K562 (cell line): Measurements from ENCODE around the gene ATP8B2. TPM values are rescaled to one million over a fixed set of nuclear protein-coding genes. Genes with fewer than 3 reads are reported as not detected.

Experiments used
- FOXK2 ChIP-seq, 2 experiments: fragments of 450-650 bp; IDR thresholded peaks in 1 of 2; conservative IDR thresholded peaks in 1 of 2; 2 replicates each; pipeline ENCODE4 v1.6.1; 2016; ENCODE audit warnings: low read depth in 2 of 2, mild to moderate bottlenecking in 1 of 2
- KAT2B ChIP-seq: IDR thresholded peaks from one replicate; pipeline ENCODE4 v1.6.1; 2012; ENCODE audit warnings: low read depth, mild to moderate bottlenecking, control low read depth, inconsistent platforms, low read length, moderate library complexity
- MTA2 ChIP-seq: fragments of 450-650 bp; IDR thresholded peaks from 2 replicates; pipeline ENCODE4 v1.6.1; 2016; ENCODE audit warnings: low read depth
- NRF1 ChIP-seq, 2 experiments: fragments of 450-650 bp; IDR thresholded peaks in 1 of 2; conservative IDR thresholded peaks in 1 of 2; 2 replicates each; pipeline ENCODE4 v1.6.1; 2014; ENCODE audit warnings: mild to moderate bottlenecking in 2 of 2
- PHTF2 ChIP-seq: fragments of 250-450 bp; sonication (Bioruptor Pico); IDR thresholded peaks from 2 replicates; pipeline ENCODE4 v1.5.0; 2021; ENCODE audit warnings: mild to moderate bottlenecking
- RBM14 ChIP-seq: fragments of 200-400 bp; formaldehyde crosslinking; IDR thresholded peaks from 2 replicates; pipeline ENCODE4 v1.6.1; 2018; ENCODE audit warnings: low read depth, mild to moderate bottlenecking, low read length, moderate library complexity, borderline replicate concordance; ENCODE audit not compliant: insufficient read depth
- RCOR1 ChIP-seq, 2 experiments: IDR thresholded peaks; 2 replicates each; pipeline ENCODE4 v1.6.1; 2012; ENCODE audit warnings: low read depth in 2 of 2, low read length in 2 of 2, borderline replicate concordance in 1 of 2, improper control_type of control experiment in 1 of 2
- SMARCA4 ChIP-seq: fragments of 450-650 bp; IDR thresholded peaks from 2 replicates; pipeline ENCODE4 v1.6.1; 2016
- SREBF2 ChIP-seq: sonication (generic); formaldehyde crosslinking; IDR thresholded peaks from 2 replicates; pipeline ENCODE4 v1.4.0; 2020; ENCODE audit warnings: mild to moderate bottlenecking, missing genetic modification reagents
- TAF15 ChIP-seq: fragments of 200-400 bp; formaldehyde crosslinking; IDR thresholded peaks from 2 replicates; pipeline ENCODE4 v1.6.1; 2017; ENCODE audit warnings: mild to moderate bottlenecking, low read depth, low read length, moderate library complexity
- ZNF124 ChIP-seq: sonication (generic); formaldehyde crosslinking; IDR thresholded peaks from 2 replicates; pipeline ENCODE4 v1.8.1; 2022; ENCODE audit warnings: missing genetic modification reagents
- ZNF143 ChIP-seq: sonication (generic); formaldehyde crosslinking; IDR thresholded peaks from 2 replicates; pipeline ENCODE4 v1.9.0; 2022; ENCODE audit warnings: mild to moderate bottlenecking, missing genetic modification reagents
- ZNF24 ChIP-seq: fragments of 450-650 bp; IDR thresholded peaks from 2 replicates; pipeline ENCODE4 v1.6.1; 2016
- ZNF707 ChIP-seq: fragments of 250-450 bp; sonication (Bioruptor Pico); conservative IDR thresholded peaks from 2 replicates; pipeline ENCODE4 v1.8.0; 2022; ENCODE audit warnings: inconsistent platforms, mild to moderate bottlenecking, moderate library complexity
- polyA plus RNA-seq, 8 experiments: library from polyadenylated mRNA; depleted of rRNA in 4 of 8; stranded (reverse) in 5 of 8; unstranded in 3 of 8; fragments of >200 nt; fragmentation: Nextera tagmentation in 2 of 8; fragmentation: Illumina TruSeq in 1 of 8; extraction: Ambion mirVana in 2 of 8; extraction: Trizol in 1 of 8; gene quantifications; 2 replicates each; pipeline versions ENCODE4 v1.2.1 to v1.2.3, GENCODE V29; 2011 to 2014; ENCODE audit warnings: inconsistent platforms in 1 of 8, missing spikeins in 1 of 8
- total RNA-seq, 7 experiments: library from RNA; depleted of rRNA in 6 of 7; stranded (reverse); fragments of >200 nt in 6 of 7; fragmentation: Illumina TruSeq in 2 of 7; extraction: Trizol in 2 of 7; gene quantifications; 2 replicates each; pipeline versions ENCODE4 v1.2.1 to v1.2.3, GENCODE V29; 2011 to 2021; ENCODE audit warnings: low replicate concordance in 1 of 7
- TF ChIP-seq, protein P1 (sequence below): fragments of 450-650 bp; IDR thresholded peaks from 2 replicates; pipeline ENCODE4 v1.6.1; 2016; ENCODE audit warnings: mild to moderate bottlenecking, moderate library complexity
- TF ChIP-seq, protein P2 (sequence below): fragments of 450-650 bp; IDR thresholded peaks from 2 replicates; pipeline ENCODE4 v1.6.1; 2014; ENCODE audit warnings: low read depth, mild to moderate bottlenecking, moderate library complexity, borderline replicate concordance

ATP8B2 gene
- total and polyA plus RNA-seq, 9 of the 15 experiments (the other 6 are each of a cell fraction or from before 2014, with no cell fraction given): 0.27 to 33.2 (median 18.4) TPM

DNA sequence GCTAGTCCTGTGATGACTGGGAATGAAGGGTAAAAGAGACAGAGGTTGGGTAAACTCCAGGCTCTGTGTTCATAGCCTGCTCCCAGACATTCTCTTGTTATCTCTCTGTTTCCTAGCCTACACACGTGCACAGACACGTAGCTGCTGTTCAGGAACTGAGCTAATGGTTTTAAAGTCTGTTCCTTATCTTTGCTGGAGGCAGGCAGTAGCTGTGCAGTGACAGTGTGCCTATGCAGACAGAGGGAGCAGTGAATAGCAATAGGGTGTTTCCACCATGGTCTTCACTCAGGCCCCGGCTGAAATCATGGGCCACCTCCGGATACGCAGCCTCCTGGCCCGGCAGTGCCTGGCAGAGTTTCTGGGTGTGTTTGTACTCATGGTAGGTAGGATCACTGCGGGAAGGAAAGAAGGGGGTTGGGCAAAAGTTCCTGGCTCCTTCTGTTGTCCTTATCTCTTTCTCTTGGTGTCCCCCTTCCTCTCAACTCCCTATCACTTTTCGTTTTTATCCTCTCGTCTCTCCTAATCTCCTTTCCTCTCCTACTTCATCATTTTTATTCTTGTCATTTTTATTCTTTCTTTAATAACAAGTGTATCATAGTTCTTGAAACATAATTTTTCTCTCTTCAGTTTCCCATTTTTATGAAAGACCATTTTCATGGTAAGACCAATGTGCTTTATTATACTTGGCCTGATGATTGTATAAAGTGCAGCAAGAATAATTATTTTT, 4.3 kb upstream of the ATP8B2 start, which contains the start of gene AQP10 (continued):
- TF ChIP-seq, protein P1, sequence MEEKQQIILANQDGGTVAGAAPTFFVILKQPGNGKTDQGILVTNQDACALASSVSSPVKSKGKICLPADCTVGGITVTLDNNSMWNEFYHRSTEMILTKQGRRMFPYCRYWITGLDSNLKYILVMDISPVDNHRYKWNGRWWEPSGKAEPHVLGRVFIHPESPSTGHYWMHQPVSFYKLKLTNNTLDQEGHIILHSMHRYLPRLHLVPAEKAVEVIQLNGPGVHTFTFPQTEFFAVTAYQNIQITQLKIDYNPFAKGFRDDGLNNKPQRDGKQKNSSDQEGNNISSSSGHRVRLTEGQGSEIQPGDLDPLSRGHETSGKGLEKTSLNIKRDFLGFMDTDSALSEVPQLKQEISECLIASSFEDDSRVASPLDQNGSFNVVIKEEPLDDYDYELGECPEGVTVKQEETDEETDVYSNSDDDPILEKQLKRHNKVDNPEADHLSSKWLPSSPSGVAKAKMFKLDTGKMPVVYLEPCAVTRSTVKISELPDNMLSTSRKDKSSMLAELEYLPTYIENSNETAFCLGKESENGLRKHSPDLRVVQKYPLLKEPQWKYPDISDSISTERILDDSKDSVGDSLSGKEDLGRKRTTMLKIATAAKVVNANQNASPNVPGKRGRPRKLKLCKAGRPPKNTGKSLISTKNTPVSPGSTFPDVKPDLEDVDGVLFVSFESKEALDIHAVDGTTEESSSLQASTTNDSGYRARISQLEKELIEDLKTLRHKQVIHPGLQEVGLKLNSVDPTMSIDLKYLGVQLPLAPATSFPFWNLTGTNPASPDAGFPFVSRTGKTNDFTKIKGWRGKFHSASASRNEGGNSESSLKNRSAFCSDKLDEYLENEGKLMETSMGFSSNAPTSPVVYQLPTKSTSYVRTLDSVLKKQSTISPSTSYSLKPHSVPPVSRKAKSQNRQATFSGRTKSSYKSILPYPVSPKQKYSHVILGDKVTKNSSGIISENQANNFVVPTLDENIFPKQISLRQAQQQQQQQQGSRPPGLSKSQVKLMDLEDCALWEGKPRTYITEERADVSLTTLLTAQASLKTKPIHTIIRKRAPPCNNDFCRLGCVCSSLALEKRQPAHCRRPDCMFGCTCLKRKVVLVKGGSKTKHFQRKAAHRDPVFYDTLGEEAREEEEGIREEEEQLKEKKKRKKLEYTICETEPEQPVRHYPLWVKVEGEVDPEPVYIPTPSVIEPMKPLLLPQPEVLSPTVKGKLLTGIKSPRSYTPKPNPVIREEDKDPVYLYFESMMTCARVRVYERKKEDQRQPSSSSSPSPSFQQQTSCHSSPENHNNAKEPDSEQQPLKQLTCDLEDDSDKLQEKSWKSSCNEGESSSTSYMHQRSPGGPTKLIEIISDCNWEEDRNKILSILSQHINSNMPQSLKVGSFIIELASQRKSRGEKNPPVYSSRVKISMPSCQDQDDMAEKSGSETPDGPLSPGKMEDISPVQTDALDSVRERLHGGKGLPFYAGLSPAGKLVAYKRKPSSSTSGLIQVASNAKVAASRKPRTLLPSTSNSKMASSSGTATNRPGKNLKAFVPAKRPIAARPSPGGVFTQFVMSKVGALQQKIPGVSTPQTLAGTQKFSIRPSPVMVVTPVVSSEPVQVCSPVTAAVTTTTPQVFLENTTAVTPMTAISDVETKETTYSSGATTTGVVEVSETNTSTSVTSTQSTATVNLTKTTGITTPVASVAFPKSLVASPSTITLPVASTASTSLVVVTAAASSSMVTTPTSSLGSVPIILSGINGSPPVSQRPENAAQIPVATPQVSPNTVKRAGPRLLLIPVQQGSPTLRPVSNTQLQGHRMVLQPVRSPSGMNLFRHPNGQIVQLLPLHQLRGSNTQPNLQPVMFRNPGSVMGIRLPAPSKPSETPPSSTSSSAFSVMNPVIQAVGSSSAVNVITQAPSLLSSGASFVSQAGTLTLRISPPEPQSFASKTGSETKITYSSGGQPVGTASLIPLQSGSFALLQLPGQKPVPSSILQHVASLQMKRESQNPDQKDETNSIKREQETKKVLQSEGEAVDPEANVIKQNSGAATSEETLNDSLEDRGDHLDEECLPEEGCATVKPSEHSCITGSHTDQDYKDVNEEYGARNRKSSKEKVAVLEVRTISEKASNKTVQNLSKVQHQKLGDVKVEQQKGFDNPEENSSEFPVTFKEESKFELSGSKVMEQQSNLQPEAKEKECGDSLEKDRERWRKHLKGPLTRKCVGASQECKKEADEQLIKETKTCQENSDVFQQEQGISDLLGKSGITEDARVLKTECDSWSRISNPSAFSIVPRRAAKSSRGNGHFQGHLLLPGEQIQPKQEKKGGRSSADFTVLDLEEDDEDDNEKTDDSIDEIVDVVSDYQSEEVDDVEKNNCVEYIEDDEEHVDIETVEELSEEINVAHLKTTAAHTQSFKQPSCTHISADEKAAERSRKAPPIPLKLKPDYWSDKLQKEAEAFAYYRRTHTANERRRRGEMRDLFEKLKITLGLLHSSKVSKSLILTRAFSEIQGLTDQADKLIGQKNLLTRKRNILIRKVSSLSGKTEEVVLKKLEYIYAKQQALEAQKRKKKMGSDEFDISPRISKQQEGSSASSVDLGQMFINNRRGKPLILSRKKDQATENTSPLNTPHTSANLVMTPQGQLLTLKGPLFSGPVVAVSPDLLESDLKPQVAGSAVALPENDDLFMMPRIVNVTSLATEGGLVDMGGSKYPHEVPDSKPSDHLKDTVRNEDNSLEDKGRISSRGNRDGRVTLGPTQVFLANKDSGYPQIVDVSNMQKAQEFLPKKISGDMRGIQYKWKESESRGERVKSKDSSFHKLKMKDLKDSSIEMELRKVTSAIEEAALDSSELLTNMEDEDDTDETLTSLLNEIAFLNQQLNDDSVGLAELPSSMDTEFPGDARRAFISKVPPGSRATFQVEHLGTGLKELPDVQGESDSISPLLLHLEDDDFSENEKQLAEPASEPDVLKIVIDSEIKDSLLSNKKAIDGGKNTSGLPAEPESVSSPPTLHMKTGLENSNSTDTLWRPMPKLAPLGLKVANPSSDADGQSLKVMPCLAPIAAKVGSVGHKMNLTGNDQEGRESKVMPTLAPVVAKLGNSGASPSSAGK: peak; percentile 51; the same call in 1 of the 2 replicates
- TF ChIP-seq RCOR1 (IDR thresholded peaks at IDR 0.05; ENCODE audit: borderline replicate concordance in 1 of 2, low read depth in 2 of 2, low read length in 2 of 2): peak; percentile 30 to 87; a peak in 3 of 4 replicates
- peak; percentile 42 for TF ChIP-seq MTA2
- no peak for TF ChIP-seq SREBF2
- no peak for TF ChIP-seq KAT2B
- no peak for TF ChIP-seq ZNF124
- TF ChIP-seq SMARCA4: peak; percentile 88
- TF ChIP-seq, protein P2, sequence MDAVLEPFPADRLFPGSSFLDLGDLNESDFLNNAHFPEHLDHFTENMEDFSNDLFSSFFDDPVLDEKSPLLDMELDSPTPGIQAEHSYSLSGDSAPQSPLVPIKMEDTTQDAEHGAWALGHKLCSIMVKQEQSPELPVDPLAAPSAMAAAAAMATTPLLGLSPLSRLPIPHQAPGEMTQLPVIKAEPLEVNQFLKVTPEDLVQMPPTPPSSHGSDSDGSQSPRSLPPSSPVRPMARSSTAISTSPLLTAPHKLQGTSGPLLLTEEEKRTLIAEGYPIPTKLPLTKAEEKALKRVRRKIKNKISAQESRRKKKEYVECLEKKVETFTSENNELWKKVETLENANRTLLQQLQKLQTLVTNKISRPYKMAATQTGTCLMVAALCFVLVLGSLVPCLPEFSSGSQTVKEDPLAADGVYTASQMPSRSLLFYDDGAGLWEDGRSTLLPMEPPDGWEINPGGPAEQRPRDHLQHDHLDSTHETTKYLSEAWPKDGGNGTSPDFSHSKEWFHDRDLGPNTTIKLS: peak; percentile 81; the same call in 1 of the 2 replicates
- TF ChIP-seq ZNF24: peak; percentile 15; the same call in 1 of the 2 replicates
- no peak for TF ChIP-seq TAF15
- TF ChIP-seq NRF1 (conservative IDR thresholded peaks at IDR 0.05 in 1 of 2, IDR thresholded peaks at IDR 0.05 in 1 of 2): peak; percentile 53 to 64
- no peak for TF ChIP-seq ZNF707
- TF ChIP-seq RBM14: no peak
- TF ChIP-seq FOXK2 (conservative IDR thresholded peaks at IDR 0.05 in 1 of 2, IDR thresholded peaks at IDR 0.05 in 1 of 2; ENCODE audit: low read depth in 2 of 2): peak; percentile 86 to 92
- no peak for TF ChIP-seq ZNF143 (CRISPR knock-in tag)
- no peak for TF ChIP-seq PHTF2 (CRISPR knock-in tag)
